DMS53 (cell line): ENCODE data around the gene GNAT3.

Experiments used
- DNase-seq: peaks from one replicate; lab custom pipeline; 2025; lab: John Stamatoyannopoulos, UW

GNAT3 gene

GRCh38 chr7:80511964-80512363 is at the start of gene GNAT3:
Gene GNAT3, minus strand, starts transcription at chr7:80512064. Its CDS starts 138 bp downstream, at chr7:80511926.
- DNase-seq, result no peak

- DNase-seq, result no peak
Observed at GRCh38 chr7:80558116-80558515, 46.3 kb upstream of the GNAT3 start.

- DNase-seq, result no peak
Observed at GRCh38 chr7:80552031-80552694, 40.3 kb upstream of the GNAT3 start.

GRCh38 chr7:80550005-80550404 is 38.1 kb upstream of the GNAT3 start:
- DNase-seq, result no peak

DNA sequence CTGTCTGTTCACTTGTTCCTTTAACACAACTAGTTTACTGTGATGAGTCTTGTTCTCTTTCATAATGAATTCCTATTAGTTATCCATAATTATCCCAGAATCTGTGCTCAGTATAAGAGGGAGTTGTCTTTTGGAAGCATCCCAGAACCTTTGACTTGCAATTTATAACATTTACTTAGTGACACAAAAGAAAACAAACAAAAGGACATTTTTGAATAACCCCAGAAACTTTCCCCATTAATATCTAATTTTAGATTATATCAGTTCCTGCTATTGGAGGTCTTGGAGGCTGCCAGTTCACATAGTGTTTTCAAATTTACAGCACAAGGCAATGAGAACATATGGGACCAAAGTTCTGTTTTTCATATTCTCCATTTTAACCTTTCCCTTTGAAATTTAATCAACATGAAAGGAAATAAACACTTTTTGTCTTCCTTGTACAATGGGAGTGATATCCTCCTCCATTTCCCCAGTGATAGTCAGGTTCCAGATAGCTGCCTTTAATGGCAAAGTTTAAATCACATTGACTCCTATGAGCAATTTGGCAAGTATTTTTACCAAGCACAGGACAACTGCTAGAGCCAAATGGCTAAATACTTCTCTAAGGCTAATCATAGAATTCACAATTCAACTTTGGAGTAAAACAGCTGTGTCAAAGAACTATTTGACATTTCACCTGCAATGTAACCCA is 37.1 kb upstream of the GNAT3 start:
- DNase-seq, result no peak

- DNase-seq, result peak; percentile 9
Observed at GRCh38 chr7:80542398-80542797, 30.5 kb upstream of the GNAT3 start.

- no peak for DNase-seq
Observed at GRCh38 chr7:80540836-80541235, 29.0 kb upstream of the GNAT3 start.

DNA sequence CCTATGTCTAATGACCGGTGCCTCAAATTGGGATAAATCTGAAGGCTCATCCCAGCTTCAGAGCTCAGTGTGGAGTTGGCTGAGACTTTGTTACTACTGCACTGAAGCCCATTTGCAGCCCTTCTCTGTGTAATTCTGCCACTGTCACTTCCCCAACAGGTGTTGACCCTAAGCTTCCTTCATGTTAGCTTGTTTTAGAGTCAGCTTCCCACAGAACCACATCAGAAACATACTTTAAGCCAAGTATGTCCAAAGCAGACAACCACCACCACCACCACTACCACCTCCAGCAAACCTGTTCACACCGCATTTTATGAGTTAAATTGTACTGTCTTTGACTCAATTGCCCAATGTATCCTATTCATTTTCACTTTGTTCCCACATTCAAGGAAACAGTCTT is 25.2 kb upstream of the GNAT3 start:
- no peak for DNase-seq

GRCh38 chr7:80536426-80536825 is 24.6 kb upstream of the GNAT3 start:
- no peak for DNase-seq

DNA sequence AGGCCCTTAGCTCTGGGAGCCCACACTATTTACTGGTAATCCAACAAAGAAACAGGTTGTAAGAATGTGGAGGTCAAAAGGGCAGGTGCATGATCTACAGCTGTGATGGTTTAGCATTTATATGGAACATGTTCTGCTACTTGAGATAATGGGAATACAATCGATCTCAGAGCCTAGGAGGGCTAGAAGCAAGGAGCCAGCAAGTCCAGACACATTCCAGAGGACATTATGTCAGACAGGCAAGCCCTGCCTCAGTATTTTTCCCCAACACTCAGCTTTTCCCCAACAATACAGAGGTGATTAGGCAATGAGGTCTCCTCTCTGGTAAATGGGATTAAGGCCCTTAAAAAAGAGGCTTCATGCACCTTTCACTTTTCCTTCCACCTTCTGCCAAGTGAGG is 21.4 kb upstream of the GNAT3 start:
- DNase-seq, result no peak

GRCh38 chr7:80532153-80532552 is 20.3 kb upstream of the GNAT3 start:
- no peak for DNase-seq

- DNase-seq, result no peak
Observed at GRCh38 chr7:80530136-80530535, 18.3 kb upstream of the GNAT3 start.

GRCh38 chr7:80529362-80529761 is 17.5 kb upstream of the GNAT3 start:
- no peak for DNase-seq

DNA sequence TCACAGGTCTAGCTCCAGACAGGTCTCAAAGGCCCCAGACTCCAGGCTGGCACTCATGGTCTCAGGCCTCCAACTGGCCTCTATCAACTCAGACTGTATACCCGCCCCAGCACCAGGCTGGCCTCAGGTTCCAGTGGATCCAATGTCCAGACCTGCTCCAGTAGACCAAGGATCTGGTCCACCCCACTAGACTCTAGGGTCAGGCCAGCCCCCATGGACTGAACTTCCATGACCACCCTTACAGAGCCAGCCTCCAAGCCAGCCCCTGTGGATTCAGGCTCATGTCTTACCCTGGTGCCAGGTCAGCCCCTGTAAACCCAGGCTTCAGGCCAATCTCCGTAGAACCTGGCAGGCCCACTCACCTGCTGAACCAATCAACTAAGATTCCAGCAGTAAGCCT is 16.8 kb upstream of the GNAT3 start:
- DNase-seq, result no peak

- DNase-seq, result no peak
Observed at GRCh38 chr7:80526472-80526871, 14.6 kb upstream of the GNAT3 start.

DNA sequence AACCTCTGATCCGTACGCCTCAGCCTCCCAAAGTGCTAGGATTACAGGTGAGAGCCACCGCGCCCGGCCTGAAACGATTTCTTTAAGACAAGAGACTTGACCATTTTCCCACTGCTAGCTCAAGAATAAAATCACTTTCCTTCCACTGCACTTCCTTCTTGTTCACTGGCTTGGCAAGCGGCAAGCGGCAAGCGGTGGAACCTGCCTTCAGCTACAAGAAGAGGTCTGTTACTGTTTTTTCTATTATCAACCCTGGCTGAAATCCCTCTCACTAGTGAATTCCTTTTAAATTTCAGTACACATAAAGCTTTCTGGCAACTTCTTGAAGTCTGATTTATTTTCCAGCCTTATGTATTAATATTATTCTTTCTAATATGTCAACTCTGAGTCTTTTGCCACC is 12.8 kb upstream of the GNAT3 start:
- no peak for DNase-seq

GRCh38 chr7:80521809-80522208 is 9.9 kb upstream of the GNAT3 start:
- no peak for DNase-seq

DNA sequence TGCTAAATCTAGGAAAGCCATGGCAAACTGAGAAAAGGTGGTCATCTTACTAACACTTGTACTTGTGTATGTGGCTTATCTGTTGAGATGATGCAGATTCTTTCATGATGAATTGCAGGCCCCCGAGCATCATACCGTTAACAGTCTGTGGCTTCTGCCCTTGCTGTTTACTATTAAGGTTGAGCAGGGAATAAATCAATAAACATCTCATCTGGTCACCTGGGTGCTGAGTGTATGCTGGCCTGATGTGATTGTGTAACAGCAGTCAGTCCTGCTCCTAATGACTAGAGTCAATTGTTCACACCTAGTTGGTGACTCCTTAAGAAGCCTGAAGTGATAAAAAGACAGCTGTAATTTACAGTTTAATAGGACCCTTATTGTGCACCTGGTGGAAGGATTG is 8.3 kb upstream of the GNAT3 start:
- no peak for DNase-seq

GRCh38 chr7:80517282-80517747 is 5.5 kb upstream of the GNAT3 start:
- DNase-seq, result no peak

DNA sequence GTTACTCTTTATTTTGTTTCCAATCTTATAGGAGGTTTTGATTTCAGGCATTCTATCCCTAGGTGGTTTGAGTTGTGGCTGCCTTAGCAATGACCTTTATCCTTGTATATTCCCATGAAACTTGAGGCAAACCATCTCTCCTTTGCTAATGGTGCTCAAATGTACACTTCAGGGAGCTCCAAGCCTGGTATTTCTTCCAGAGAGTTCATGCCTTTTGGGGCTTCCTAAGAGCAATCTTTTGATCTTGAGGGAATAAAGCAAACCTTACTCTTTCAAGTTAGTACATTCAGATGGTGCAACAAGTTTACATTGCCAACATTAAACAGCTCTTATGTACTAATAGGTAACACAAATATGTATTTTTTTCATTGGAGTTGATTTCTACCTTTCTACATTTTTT is 3.4 kb upstream of the GNAT3 start:
- DNase-seq, result no peak

DNA sequence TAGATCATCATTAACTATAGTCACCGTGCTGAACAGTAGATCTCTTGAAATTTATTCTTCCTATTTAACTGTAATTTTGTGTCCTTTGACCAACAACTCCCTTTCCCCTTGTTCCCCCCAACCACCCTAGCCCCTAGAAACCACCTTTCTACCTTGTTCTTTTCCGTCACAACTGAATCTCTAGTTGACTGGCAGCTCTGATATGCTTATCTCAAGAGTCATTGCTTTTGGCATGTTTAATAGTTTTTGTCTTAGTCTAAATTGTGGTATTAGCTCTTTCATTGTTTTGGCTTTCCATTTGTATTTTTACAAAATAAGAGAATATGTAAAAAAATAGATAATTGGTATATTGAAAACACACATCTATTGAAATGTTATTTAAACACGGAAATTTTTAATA is 1.8 kb downstream of the GNAT3 start:
- DNase-seq, result no peak

GRCh38 chr7:80508440-80508839 is 3.4 kb downstream of the GNAT3 start:
- no peak for DNase-seq

GRCh38 chr7:80505900-80506500 is 5.9 kb downstream of the GNAT3 start:
- peak; percentile 30 for DNase-seq
